Endothelial cell of umbilical vein (primary cell): ENCODE data around the gene GRIN3B.

Source experiments
- FOS ChIP-seq: IDR thresholded peaks from 2 replicates; pipeline ENCODE4 v1.6.1; 2011; ENCODE audit warnings: mild to moderate bottlenecking, low read length, moderate library complexity, borderline replicate concordance; ENCODE audit not compliant: insufficient read depth
- MYC ChIP-seq: IDR thresholded peaks from one replicate; pipeline ENCODE4 v1.6.1; 2011; ENCODE audit warnings: mild to moderate bottlenecking, low read depth, low read length
- POLR2A ChIP-seq: IDR thresholded peaks from 2 replicates; pipeline ENCODE4 v1.6.1; 2012; ENCODE audit warnings: low read depth, mild to moderate bottlenecking, control low read depth, low read length
- POLR2AphosphoS5 ChIP-seq: IDR thresholded peaks from 2 replicates; pipeline ENCODE4 v1.6.1; 2012; ENCODE audit warnings: low read depth, mild to moderate bottlenecking, control low read depth, low read length, moderate library complexity; ENCODE audit not compliant: insufficient read depth
- TF ChIP-seq, protein P1 (sequence below), 2 donors: IDR thresholded peaks; 1 replicate in 1 of 2; 2 replicates in 1 of 2; pipeline ENCODE4 v1.5.1; 2011; ENCODE audit warnings: low read length in 2 of 2, mild to moderate bottlenecking in 2 of 2, moderate library complexity in 2 of 2, control low read depth in 1 of 2, inconsistent platforms in 1 of 2, low read depth in 1 of 2; ENCODE audit not compliant: insufficient read depth in 1 of 2; ENCODE audit errors: extremely low read depth in 1 of 2

DNA sequence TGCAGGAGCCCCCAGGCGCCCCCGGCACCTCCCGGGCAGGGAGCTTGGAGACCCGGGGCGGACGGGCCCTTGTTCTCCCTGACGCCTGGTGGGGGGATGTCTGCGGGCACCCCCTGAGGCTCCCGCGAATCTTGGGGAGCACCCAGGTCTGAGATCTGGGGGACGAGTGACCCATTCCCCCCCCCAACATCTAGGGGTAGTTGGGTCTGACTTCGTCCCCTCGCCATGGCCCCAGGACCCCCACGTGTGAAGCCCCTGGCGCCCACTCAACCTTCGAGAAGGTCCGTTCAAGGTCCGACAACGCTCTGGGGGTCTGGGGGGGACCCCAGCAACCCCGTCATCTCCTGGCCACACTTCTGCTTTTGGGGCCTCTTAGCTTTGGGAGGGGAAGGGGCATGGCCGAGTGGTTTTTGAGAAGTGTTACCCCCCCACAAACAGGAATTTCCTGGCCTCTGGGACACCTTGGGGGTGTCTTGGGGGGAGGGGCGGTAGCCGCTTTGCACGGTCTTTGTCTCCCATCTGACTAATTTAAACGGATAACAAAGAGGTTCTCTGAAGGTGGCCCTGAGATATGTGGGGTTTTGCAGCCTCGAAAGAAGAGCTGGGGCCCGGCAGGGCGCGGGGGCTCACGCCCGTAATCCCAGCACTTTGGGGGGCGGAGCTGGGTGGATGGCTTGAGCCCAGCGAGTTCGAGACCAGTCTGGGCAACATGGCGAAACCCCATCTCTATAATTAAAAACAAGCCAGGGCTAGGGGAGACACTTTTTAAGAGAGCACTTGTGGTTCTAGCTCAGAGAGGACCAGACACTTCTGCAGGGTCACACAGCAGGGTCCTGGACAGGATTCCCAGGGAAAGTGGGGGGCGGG, 26.8 kb downstream of the GRIN3B start:
- TF ChIP-seq, protein P1, sequence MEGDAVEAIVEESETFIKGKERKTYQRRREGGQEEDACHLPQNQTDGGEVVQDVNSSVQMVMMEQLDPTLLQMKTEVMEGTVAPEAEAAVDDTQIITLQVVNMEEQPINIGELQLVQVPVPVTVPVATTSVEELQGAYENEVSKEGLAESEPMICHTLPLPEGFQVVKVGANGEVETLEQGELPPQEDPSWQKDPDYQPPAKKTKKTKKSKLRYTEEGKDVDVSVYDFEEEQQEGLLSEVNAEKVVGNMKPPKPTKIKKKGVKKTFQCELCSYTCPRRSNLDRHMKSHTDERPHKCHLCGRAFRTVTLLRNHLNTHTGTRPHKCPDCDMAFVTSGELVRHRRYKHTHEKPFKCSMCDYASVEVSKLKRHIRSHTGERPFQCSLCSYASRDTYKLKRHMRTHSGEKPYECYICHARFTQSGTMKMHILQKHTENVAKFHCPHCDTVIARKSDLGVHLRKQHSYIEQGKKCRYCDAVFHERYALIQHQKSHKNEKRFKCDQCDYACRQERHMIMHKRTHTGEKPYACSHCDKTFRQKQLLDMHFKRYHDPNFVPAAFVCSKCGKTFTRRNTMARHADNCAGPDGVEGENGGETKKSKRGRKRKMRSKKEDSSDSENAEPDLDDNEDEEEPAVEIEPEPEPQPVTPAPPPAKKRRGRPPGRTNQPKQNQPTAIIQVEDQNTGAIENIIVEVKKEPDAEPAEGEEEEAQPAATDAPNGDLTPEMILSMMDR (IDR thresholded peaks at IDR 0.05; ENCODE audit: extremely low read depth in 1 of 2, insufficient read depth in 1 of 2, low read depth in 1 of 2, low read length in 2 of 2): no peak
- TF ChIP-seq MYC (no peak), POLR2A (no peak), POLR2AphosphoS5 (no peak), FOS (no peak)
